ENCODE results near the gene FCHSD2. TPM values are rescaled to one million over a fixed set of nuclear protein-coding genes. Genes with fewer than 3 reads are reported as not detected.

Gene FCHSD2
- total and polyA plus RNA-seq, 9 of the 15 experiments (the other 6 are each of a cell fraction or from before 2014, with no cell fraction given) = 1.8 to 14.7 (median 6.4) TPM

DNA sequence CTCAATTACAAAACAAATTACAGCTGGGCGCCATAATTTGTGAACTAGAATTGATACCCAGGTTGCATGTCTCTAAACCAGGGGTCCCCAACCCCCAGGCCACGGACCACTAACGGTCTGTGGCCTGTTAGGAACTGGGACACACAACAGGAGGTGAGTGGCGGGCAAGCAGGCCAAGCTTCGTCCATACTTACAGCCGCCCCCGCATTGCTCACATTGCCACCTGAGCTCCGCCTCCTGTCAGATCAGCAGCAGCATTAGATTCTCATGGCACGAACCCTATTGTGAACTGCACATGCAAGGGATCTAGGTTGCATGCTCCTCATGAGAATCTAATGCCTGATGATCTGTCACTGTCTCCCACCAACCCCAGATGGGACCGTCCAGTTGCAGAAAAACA lies 12.9 kb downstream of the FCHSD2 start:
- H3K36me3 ChIP-seq (ENCODE audit: control insufficient read depth, insufficient read depth, low read length) = peaks cover 2% of the 10 kb centered on the region; the same call in 1 of the 3 replicates
- intact Hi-C loops (cut with micrococcal nuclease) = no loop called here

GRCh38 chr11:73126804-73127480 lies 15.2 kb downstream of the FCHSD2 start:
- CTCF ChIA-PET (ENCODE audit: low intra/inter-chr PET ratio) = no interaction called here

More for the DNA sequence above, 12.9 kb downstream of the FCHSD2 start:
- no TSS peak for BruUV-seq (replicated peaks)
- Histone ChIP-seq H4K20me1 (replicated peaks; ENCODE audit: control insufficient read depth, insufficient read depth, low read length) (no peaks in the 10 kb centered on the region), H3K79me2 (ENCODE audit: control insufficient read depth, insufficient read depth, low read length) (no peaks in the 10 kb centered on the region), H3K4me3 (no peak overlapping the region), H3K9ac (ENCODE audit: insufficient read depth in 1 of 2, low read depth in 2 of 2, low read length in 2 of 2) (no peak overlapping the region), H3K4me2 (ENCODE audit: insufficient read depth, low read length) (no peak overlapping the region), H3K27ac (ENCODE audit: extremely low read depth, low read depth, low read length) (no peak overlapping the region), H3K9me1 (ENCODE audit: control insufficient read depth, insufficient read depth, low read length) (no peaks in the 10 kb centered on the region), H3K27me3 (ENCODE audit: control insufficient read depth in 2 of 2, insufficient read depth in 2 of 2, low read length in 2 of 2) (no peaks in the 10 kb centered on the region), H3K9me3 (replicated peaks; ENCODE audit: control insufficient read depth, insufficient read depth, low read depth, low read length) (no peaks in the 10 kb centered on the region), H2AFZ (ENCODE audit: low read depth, low read length) (no peak overlapping the region), H3K4me1 (replicated peaks in 1 of 2; ENCODE audit: control insufficient read depth in 2 of 2, insufficient read depth in 2 of 2, low read length in 2 of 2) (no peaks in the 10 kb centered on the region)
- no peak for FAIRE-seq
- TF ChIP-seq CTBP1 (IDR thresholded peaks at IDR 0.05; ENCODE audit: borderline replicate concordance) (no peak), EGR1 (conservative IDR thresholded peaks at IDR 0.05) (0 out of 2 replicates have a peak, but pooled peaks have one; percentile 11)
- POLR2A ChIA-PET = interaction anchor here (0.6 to 1.3 kb wide), 3 partner anchors 16 to 256 kb away, joined by 3 to 6 read pairs (median 3); no protein-coding TSS in a partner anchor
- CTCF ChIA-PET (ENCODE audit: low intra/inter-chr PET ratio) = no interaction called here
- in situ Hi-C loops (cut with MboI) = no loop called here
- no peak for DNase-seq (ENCODE audit: extremely low read depth in 1 of 4, low spot score in 3 of 4)
- no peak for ATAC-seq
- 80% methylated on average over 10 of the region's 10 CpGs for WGBS (ENCODE audit: insufficient coverage, low coverage, missing lambda C conversion rate)

More at GRCh38 chr11:73126804-73127480, 15.2 kb downstream of the FCHSD2 start:
- Histone ChIP-seq H3K9ac (ENCODE audit: insufficient read depth in 1 of 2, low read depth in 2 of 2, low read length in 2 of 2) (no peak overlapping the region), H3K9me3 (replicated peaks; ENCODE audit: control insufficient read depth, insufficient read depth, low read depth, low read length) (no peaks in the 10 kb centered on the region), H3K27ac (ENCODE audit: extremely low read depth, low read depth, low read length) (no peak overlapping the region), H3K9me1 (ENCODE audit: control insufficient read depth, insufficient read depth, low read length) (no peaks in the 10 kb centered on the region), H2AFZ (ENCODE audit: low read depth, low read length) (no peak overlapping the region), H3K4me1 (replicated peaks in 1 of 2; ENCODE audit: control insufficient read depth in 2 of 2, insufficient read depth in 2 of 2, low read length in 2 of 2) (no peaks in the 10 kb centered on the region), H3K36me3 (ENCODE audit: control insufficient read depth, insufficient read depth, low read length) (0 out of 3 replicates have a peak, but pooled peaks cover 2% of the 10 kb centered on the region), H4K20me1 (replicated peaks; ENCODE audit: control insufficient read depth, insufficient read depth, low read length) (no peaks in the 10 kb centered on the region), H3K27me3 (ENCODE audit: control insufficient read depth in 2 of 2, insufficient read depth in 2 of 2, low read length in 2 of 2) (no peaks in the 10 kb centered on the region), H3K4me3 (no peak overlapping the region), H3K4me2 (ENCODE audit: insufficient read depth, low read length) (no peak overlapping the region), H3K79me2 (ENCODE audit: control insufficient read depth, insufficient read depth, low read length) (no peaks in the 10 kb centered on the region)
- in situ Hi-C loops (cut with MboI) = no loop called here
- ATAC-seq = no peak
- no peak for FAIRE-seq
- BruUV-seq (replicated peaks) = no TSS peak
- intact Hi-C loops (cut with micrococcal nuclease) = no loop called here
- POLR2A ChIA-PET = interaction anchor here (0.5 to 1.5 kb wide), 6 partner anchors 11 to 347 kb away, joined by 3 to 4 read pairs (median 3); partner anchors contain the start of gene FCHSD2
- no peak for DNase-seq (ENCODE audit: extremely low read depth in 1 of 4, low spot score in 3 of 4)
- 65% methylated on average over 6 of the region's 6 CpGs for WGBS (ENCODE audit: insufficient coverage, low coverage, missing lambda C conversion rate)
- no peak for TF ChIP-seq MECOM (CRISPR knock-in tag; IDR thresholded peaks at IDR 0.05)
- no peak for TF ChIP-seq ZC3H8 (IDR thresholded peaks at IDR 0.05)
- no peak for TF ChIP-seq GTF2F1 (IDR thresholded peaks at IDR 0.05; ENCODE audit: low read depth, low read length)
- TF ChIP-seq CC2D1A (IDR thresholded peaks at IDR 0.05) = no peak
- no peak for TF ChIP-seq NR2C2 (CRISPR knock-in tag; IDR thresholded peaks at IDR 0.05)
- TF ChIP-seq NR2C2 (tag; IDR thresholded peaks at IDR 0.05) = no peak
- no peak for TF ChIP-seq SAP30 (IDR thresholded peaks at IDR 0.05; ENCODE audit: borderline replicate concordance, insufficient read depth, low read depth, low read length, poor library complexity, severe bottlenecking)
- TF ChIP-seq CREBBP (IDR thresholded peaks at IDR 0.05; ENCODE audit: low read depth, low read length) = no peak
- TF ChIP-seq CBX2 (IDR thresholded peaks at IDR 0.05; ENCODE audit: insufficient read depth, low read length, poor library complexity, severe bottlenecking) = no peak

Measured in K562 (cell line).